ENCODE results near the gene POLR2E.

POLR2E gene

GRCh38 chr19:1064661-1065605 is 30.2 kb downstream of the POLR2E start:
- peak; percentile 90 for DNase-seq (ENCODE audit: low spot score)

GRCh38 chr19:1063909-1064660 is 31.1 kb downstream of the POLR2E start:
- DNase-seq (ENCODE audit: low spot score), result no peak

- DNase-seq (ENCODE audit: low spot score), result no peak
Measured at GRCh38 chr19:1063030-1063908, 31.9 kb downstream of the POLR2E start.

GRCh38 chr19:1062387-1063029 is 32.7 kb downstream of the POLR2E start:
- DNase-seq (ENCODE audit: low spot score), result no peak

GRCh38 chr19:1061987-1062386 is 33.2 kb downstream of the POLR2E start:
- no peak for DNase-seq (ENCODE audit: low spot score)

GRCh38 chr19:1060689-1061088 is 34.5 kb downstream of the POLR2E start:
- no peak for DNase-seq (ENCODE audit: low spot score)

GRCh38 chr19:1058112-1058511 is 37.1 kb downstream of the POLR2E start:
- DNase-seq (ENCODE audit: low spot score), result no peak

GRCh38 chr19:1057176-1057855 is 37.9 kb downstream of the POLR2E start:
- DNase-seq (ENCODE audit: low spot score), result no peak

GRCh38 chr19:1055886-1056620 is 39.1 kb downstream of the POLR2E start:
- no peak for DNase-seq (ENCODE audit: low spot score)

GRCh38 chr19:1055028-1055425 is 40.1 kb downstream of the POLR2E start:
- no peak for DNase-seq (ENCODE audit: low spot score)

GRCh38 chr19:1054102-1055027 is 40.8 kb downstream of the POLR2E start:
- no peak for DNase-seq (ENCODE audit: low spot score)

GRCh38 chr19:1053176-1054101 is 41.7 kb downstream of the POLR2E start:
- DNase-seq (ENCODE audit: low spot score), result no peak

- DNase-seq (ENCODE audit: low spot score), result no peak
Measured at GRCh38 chr19:1052349-1052975, 42.7 kb downstream of the POLR2E start.

GRCh38 chr19:1051791-1052190 is 43.4 kb downstream of the POLR2E start:
- DNase-seq (ENCODE audit: low spot score), result no peak

GRCh38 chr19:1050989-1051788 is 44.0 kb downstream of the POLR2E start:
- DNase-seq (ENCODE audit: low spot score), result no peak

GRCh38 chr19:1049800-1050199 is 45.4 kb downstream of the POLR2E start:
- no peak for DNase-seq (ENCODE audit: low spot score)

GRCh38 chr19:1049106-1049505 is 46.1 kb downstream of the POLR2E start:
- no peak for DNase-seq (ENCODE audit: low spot score)
